HepG2 (cell line): ENCODE data around the gene WSB1. TPM values are rescaled to one million over a fixed set of nuclear protein-coding genes. Genes with fewer than 3 reads are reported as not detected.
A peak's percentile ranks its signal among the peaks of the same experiment; 100 is the strongest.

Experiments
- ATF1 ChIP-seq: IDR thresholded peaks from 2 replicates; pipeline ENCODE4 v1.6.1; 2016; ENCODE audit warnings: mild to moderate bottlenecking, control low read depth
- ATF7-NPFF ChIP-seq: sonication (generic); formaldehyde crosslinking; IDR thresholded peaks from 2 replicates; pipeline ENCODE4 v1.8.1; 2023; ENCODE audit warnings: mild to moderate bottlenecking, low read depth, missing genetic modification reagents, moderate library complexity
- CERS6 ChIP-seq: sonication (generic); formaldehyde crosslinking; IDR thresholded peaks from 2 replicates; pipeline ENCODE4 v1.5.0; 2020; ENCODE audit warnings: missing genetic modification reagents
- DNMT3B ChIP-seq: conservative IDR thresholded peaks from 2 replicates; pipeline ENCODE4 v1.6.1; 2016; ENCODE audit warnings: missing biosample characterization, control low read depth
- HDAC1 ChIP-seq: sonication (generic); formaldehyde crosslinking; IDR thresholded peaks from 2 replicates; pipeline ENCODE4 v1.5.1; 2020; ENCODE audit warnings: mild to moderate bottlenecking, missing genetic modification reagents
- MED8 ChIP-seq: sonication (generic); formaldehyde crosslinking; IDR thresholded peaks from 2 replicates; pipeline ENCODE4 v1.8.1; 2023; ENCODE audit warnings: mild to moderate bottlenecking, missing genetic modification reagents; ENCODE audit not compliant: insufficient replicate concordance
- NFE2 ChIP-seq: sonication (generic); formaldehyde crosslinking; IDR thresholded peaks from 2 replicates; pipeline ENCODE4 v1.4.0; 2020; ENCODE audit warnings: missing genetic modification reagents
- NR2F6 ChIP-seq, 2 experiments: IDR thresholded peaks; 2 replicates each; pipeline ENCODE4 v1.6.1; 2016; ENCODE audit warnings: antibody characterized with exemption in 1 of 2, mild to moderate bottlenecking in 1 of 2
- POLR2A ChIP-seq, 2 experiments: IDR thresholded peaks; 2 replicates each; pipeline ENCODE4 v1.6.1; 2011; ENCODE audit warnings: low read depth in 2 of 2, low read length in 2 of 2, mild to moderate bottlenecking in 1 of 2, moderate library complexity in 1 of 2; ENCODE audit not compliant: insufficient read depth in 1 of 2
- RARA ChIP-seq: IDR thresholded peaks from 2 replicates; pipeline ENCODE4 v1.6.1; 2016; ENCODE audit warnings: missing genetic modification reagents, missing compliant biosample characterization
- RXRA ChIP-seq: sonication (generic); formaldehyde crosslinking; IDR thresholded peaks from 2 replicates; pipeline ENCODE4 v1.5.1; 2020; ENCODE audit warnings: missing genetic modification reagents
- SATB2 ChIP-seq: sonication (generic); formaldehyde crosslinking; IDR thresholded peaks from 2 replicates; pipeline ENCODE4 v1.5.0; 2020; ENCODE audit warnings: missing genetic modification reagents
- TGIF2 ChIP-seq: IDR thresholded peaks from 2 replicates; pipeline ENCODE4 v1.6.1; 2016; ENCODE audit warnings: control low read depth, missing compliant biosample characterization
- THAP7 ChIP-seq: sonication (generic); formaldehyde crosslinking; IDR thresholded peaks from 2 replicates; pipeline ENCODE4 v1.8.1; 2023; ENCODE audit warnings: mild to moderate bottlenecking, missing genetic modification reagents
- ZBED4 ChIP-seq: sonication (generic); formaldehyde crosslinking; IDR thresholded peaks from 2 replicates; pipeline ENCODE4 v1.4.0; 2020; ENCODE audit warnings: missing genetic modification reagents, borderline replicate concordance
- ZBTB3 ChIP-seq: sonication (generic); formaldehyde crosslinking; IDR thresholded peaks from 2 replicates; pipeline ENCODE4 v1.4.0; 2020; ENCODE audit warnings: low read depth, mild to moderate bottlenecking, moderate library complexity, missing genetic modification reagents, borderline replicate concordance
- ZBTB49 ChIP-seq: sonication (generic); formaldehyde crosslinking; IDR thresholded peaks from 2 replicates; pipeline ENCODE4 v1.4.0; 2020; ENCODE audit warnings: missing genetic modification reagents, borderline replicate concordance
- ZKSCAN5 ChIP-seq: sonication (generic); formaldehyde crosslinking; IDR thresholded peaks from 2 replicates; pipeline ENCODE4 v1.5.1; 2020; ENCODE audit warnings: mild to moderate bottlenecking, missing genetic modification reagents
- ZNF460 ChIP-seq: sonication (generic); formaldehyde crosslinking; IDR thresholded peaks from 2 replicates; pipeline ENCODE4 v1.5.1; 2020; ENCODE audit warnings: missing genetic modification reagents, mild to moderate bottlenecking, borderline replicate concordance
- ZNF564 ChIP-seq: sonication (generic); formaldehyde crosslinking; IDR thresholded peaks from 2 replicates; pipeline ENCODE4 v1.8.1; 2023; ENCODE audit warnings: mild to moderate bottlenecking, missing genetic modification reagents
- ZNF737 ChIP-seq: sonication (generic); formaldehyde crosslinking; IDR thresholded peaks from 2 replicates; pipeline ENCODE4 v1.5.0; 2020; ENCODE audit warnings: missing genetic modification reagents, mild to moderate bottlenecking, borderline replicate concordance
- ZNF788 ChIP-seq: sonication (generic); formaldehyde crosslinking; IDR thresholded peaks from 2 replicates; pipeline ENCODE4 v1.5.0; 2020; ENCODE audit warnings: mild to moderate bottlenecking, missing genetic modification reagents, borderline replicate concordance
- polyA plus RNA-seq, 8 experiments: library from polyadenylated mRNA; depleted of rRNA in 3 of 8; stranded (reverse) in 7 of 8; unstranded in 1 of 8; fragments of >200 nt; fragmentation: Illumina TruSeq in 4 of 8; extraction: Trizol in 4 of 8; gene quantifications; 2 replicates each; pipeline versions ENCODE4 v1.2.1 to v1.2.3, GENCODE V29; 2011 to 2016; ENCODE audit warnings: low read depth in 4 of 8, missing spikeins in 1 of 8, mixed read lengths in 1 of 8; ENCODE audit not compliant: insufficient read depth in 1 of 8
- total RNA-seq, 5 experiments: library from RNA; depleted of rRNA; stranded (reverse); fragments of >200 nt; fragmentation: Illumina TruSeq; extraction: Trizol; gene quantifications; 2 replicates each; pipeline ENCODE4 v1.2.3, GENCODE V29; 2016; ENCODE audit warnings: low read depth in 1 of 5

The WSB1 gene
- total and polyA plus RNA-seq, 2 of the 13 experiments (the other 11 are each of a cell fraction or from before 2014, with no cell fraction given) = 81.3 to 294 TPM

- no peak for TF ChIP-seq MED8 (CRISPR knock-in tag)
- TF ChIP-seq NR2F6 (IDR thresholded peaks at IDR 0.05) = peak; percentile 68
- TF ChIP-seq NR2F6 (CRISPR knock-in tag; IDR thresholded peaks at IDR 0.05) = peak; percentile 88
- no peak for TF ChIP-seq ZBTB3 (CRISPR knock-in tag)
- 0 out of 2 replicates have a peak, but pooled peaks have one; percentile 57 for TF ChIP-seq DNMT3B (CRISPR knock-in tag)
- TF ChIP-seq ZNF460 (CRISPR knock-in tag) = peak; percentile 35; the same call in 1 of the 2 replicates
- TF ChIP-seq ZNF788 (CRISPR knock-in tag) = peak; percentile 95; the same call in 1 of the 2 replicates
- TF ChIP-seq POLR2A (IDR thresholded peaks at IDR 0.05; ENCODE audit: insufficient read depth in 1 of 2, low read depth in 2 of 2, low read length in 2 of 2) = peak; percentile 40 to 49; a peak in 3 of 4 replicates
- TF ChIP-seq SATB2 (CRISPR knock-in tag) = no peak
- TF ChIP-seq ATF1 = no peak
- TF ChIP-seq ATF7-NPFF (CRISPR knock-in tag) = peak; percentile 48; the same call in 1 of the 2 replicates
- peak; percentile 94 for TF ChIP-seq RARA (CRISPR knock-in tag)
- peak; percentile 98 for TF ChIP-seq RXRA (CRISPR knock-in tag)
- TF ChIP-seq HDAC1 = peak; percentile 85
- TF ChIP-seq THAP7 = no peak
- no peak for TF ChIP-seq ZNF737 (CRISPR knock-in tag)
- TF ChIP-seq NFE2 = no peak
- TF ChIP-seq ZBTB49 (CRISPR knock-in tag) = no peak
- TF ChIP-seq TGIF2 = peak; percentile 26; the same call in 1 of the 2 replicates
- no peak for TF ChIP-seq CERS6 (CRISPR knock-in tag)
- TF ChIP-seq ZKSCAN5 (CRISPR knock-in tag) = no peak
- TF ChIP-seq ZNF564 (CRISPR knock-in tag) = no peak
- peak; percentile 84; the same call in 1 of the 2 replicates for TF ChIP-seq ZBED4
Observed at GRCh38 chr17:27332485-27333409, 38.8 kb downstream of the WSB1 start (continued).
